NB4 (cell line): ENCODE results near the gene ALPG.

Experiments used
- POLR2A ChIP-seq: IDR thresholded peaks from 2 replicates; pipeline ENCODE4 v1.6.1; 2011; ENCODE audit warnings: mild to moderate bottlenecking; ENCODE audit not compliant: insufficient read length; ENCODE audit errors: extremely low read depth
- TF ChIP-seq, protein P1 (sequence below): IDR thresholded peaks from one replicate; pipeline ENCODE4 v1.5.1; 2012; ENCODE audit warnings: low read depth, low read length
- TF ChIP-seq, protein P2 (sequence below): IDR thresholded peaks from 2 replicates; pipeline ENCODE4 v1.6.1; 2011; ENCODE audit warnings: low read depth, low read length

DNA sequence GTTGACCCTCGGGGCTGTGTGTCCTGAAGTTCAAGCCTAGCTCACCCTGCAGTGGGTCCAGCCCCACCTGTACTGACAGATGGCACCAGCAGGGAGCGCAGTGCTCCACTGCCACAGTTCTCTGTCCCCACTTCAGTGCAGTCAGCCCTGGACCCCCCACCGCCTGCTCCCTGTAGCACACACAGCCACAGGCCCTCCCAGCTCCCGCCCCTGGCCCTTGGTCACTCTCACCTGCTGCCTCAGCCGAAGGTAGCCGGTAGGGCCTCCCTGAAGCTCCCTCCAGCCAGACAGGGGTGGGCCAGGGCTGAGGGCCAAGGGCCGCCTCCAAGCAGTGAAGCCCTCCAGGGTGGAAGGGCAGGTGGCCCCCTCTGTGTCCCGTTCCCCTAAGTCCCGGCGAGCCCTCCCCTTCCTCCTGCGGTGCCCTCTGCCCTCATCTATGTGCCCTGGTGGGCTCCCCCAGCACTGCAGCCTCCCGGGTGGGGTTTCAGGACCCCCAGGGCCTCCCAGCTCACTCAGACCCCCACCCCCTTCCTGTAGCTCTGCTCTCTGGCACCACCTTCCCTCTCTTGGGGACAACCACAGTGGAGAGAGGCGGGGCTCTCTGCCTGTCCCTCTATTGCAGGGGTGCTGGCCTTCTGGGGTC lies 38.9 kb upstream of the ALPG start:
- TF ChIP-seq, protein P1, sequence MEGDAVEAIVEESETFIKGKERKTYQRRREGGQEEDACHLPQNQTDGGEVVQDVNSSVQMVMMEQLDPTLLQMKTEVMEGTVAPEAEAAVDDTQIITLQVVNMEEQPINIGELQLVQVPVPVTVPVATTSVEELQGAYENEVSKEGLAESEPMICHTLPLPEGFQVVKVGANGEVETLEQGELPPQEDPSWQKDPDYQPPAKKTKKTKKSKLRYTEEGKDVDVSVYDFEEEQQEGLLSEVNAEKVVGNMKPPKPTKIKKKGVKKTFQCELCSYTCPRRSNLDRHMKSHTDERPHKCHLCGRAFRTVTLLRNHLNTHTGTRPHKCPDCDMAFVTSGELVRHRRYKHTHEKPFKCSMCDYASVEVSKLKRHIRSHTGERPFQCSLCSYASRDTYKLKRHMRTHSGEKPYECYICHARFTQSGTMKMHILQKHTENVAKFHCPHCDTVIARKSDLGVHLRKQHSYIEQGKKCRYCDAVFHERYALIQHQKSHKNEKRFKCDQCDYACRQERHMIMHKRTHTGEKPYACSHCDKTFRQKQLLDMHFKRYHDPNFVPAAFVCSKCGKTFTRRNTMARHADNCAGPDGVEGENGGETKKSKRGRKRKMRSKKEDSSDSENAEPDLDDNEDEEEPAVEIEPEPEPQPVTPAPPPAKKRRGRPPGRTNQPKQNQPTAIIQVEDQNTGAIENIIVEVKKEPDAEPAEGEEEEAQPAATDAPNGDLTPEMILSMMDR: peak; percentile 28
- TF ChIP-seq POLR2A: no peak
- TF ChIP-seq, protein P2, sequence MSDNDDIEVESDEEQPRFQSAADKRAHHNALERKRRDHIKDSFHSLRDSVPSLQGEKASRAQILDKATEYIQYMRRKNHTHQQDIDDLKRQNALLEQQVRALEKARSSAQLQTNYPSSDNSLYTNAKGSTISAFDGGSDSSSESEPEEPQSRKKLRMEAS: no peak
